GM19043 (cell line): ENCODE data around the gene ST3GAL3.
A peak's percentile ranks its signal among the peaks of the same experiment; 100 is the strongest.

Experiments used
- ATAC-seq: cut with Tn5 transposase; IDR thresholded peaks from one replicate; pipeline ENCODE4 v1.9.1; 2021; ENCODE audit warnings: low read depth; ENCODE audit not compliant: unreplicated experiment

The ST3GAL3 gene

GRCh38 chr1:43707190-43708001 lies at the start of gene ST3GAL3:
Gene ST3GAL3, plus strand, starts transcription at chr1:43707536. Its CDS starts 28,727 bp downstream, at chr1:43736263.
- ATAC-seq: peak; percentile 91

GRCh38 chr1:43659212-43660166 lies 47.8 kb upstream of the ST3GAL3 start:
- ATAC-seq: no peak

- ATAC-seq: no peak
Measured at GRCh38 chr1:43660355-43660754, 47.0 kb upstream of the ST3GAL3 start.

GRCh38 chr1:43664369-43664768 lies 43.0 kb upstream of the ST3GAL3 start:
- ATAC-seq: no peak

- ATAC-seq: no peak
Measured at GRCh38 chr1:43666608-43667007, 40.7 kb upstream of the ST3GAL3 start.

- no peak for ATAC-seq
Measured at GRCh38 chr1:43668956-43669355, 38.4 kb upstream of the ST3GAL3 start.

- no peak for ATAC-seq
Measured at GRCh38 chr1:43669878-43670277, 37.5 kb upstream of the ST3GAL3 start.

- no peak for ATAC-seq
Measured at GRCh38 chr1:43671193-43671592, 36.1 kb upstream of the ST3GAL3 start.

- ATAC-seq: no peak
Measured at GRCh38 chr1:43671626-43672330, 35.6 kb upstream of the ST3GAL3 start.

- ATAC-seq: no peak
Measured at GRCh38 chr1:43673261-43673660, 34.1 kb upstream of the ST3GAL3 start.

- ATAC-seq: no peak
Measured at GRCh38 chr1:43678940-43679339, 28.4 kb upstream of the ST3GAL3 start.

- no peak for ATAC-seq
Measured at GRCh38 chr1:43683560-43683959, 23.8 kb upstream of the ST3GAL3 start.

- no peak for ATAC-seq
Measured at GRCh38 chr1:43686801-43687200, 20.5 kb upstream of the ST3GAL3 start.

- no peak for ATAC-seq
Measured at GRCh38 chr1:43687301-43688108, 19.8 kb upstream of the ST3GAL3 start.

GRCh38 chr1:43688109-43688387 lies 19.3 kb upstream of the ST3GAL3 start:
- no peak for ATAC-seq

GRCh38 chr1:43688594-43689000 lies 18.7 kb upstream of the ST3GAL3 start:
- no peak for ATAC-seq

- ATAC-seq: no peak
Measured at GRCh38 chr1:43689289-43689688, 18.0 kb upstream of the ST3GAL3 start.

- ATAC-seq: no peak
Measured at GRCh38 chr1:43691871-43692815, 15.2 kb upstream of the ST3GAL3 start.

- ATAC-seq: no peak
Measured at GRCh38 chr1:43693371-43693770, 14.0 kb upstream of the ST3GAL3 start.
